AG09309 (cell line): ENCODE measurements around the gene MCTP1.

ENCODE experiments used
- DNase-seq: peaks from one replicate; pipeline ENCODE4 v3.0.0-alpha.2; 2010; ENCODE audit warnings: low read depth
- H3K4me3 ChIP-seq: 2 replicates; pipeline ENCODE4 v1.5.1; 2011; ENCODE audit warnings: mild to moderate bottlenecking, low read depth, low read length, moderate library complexity; ENCODE audit not compliant: control insufficient read depth
- CTCF ChIP-seq: IDR thresholded peaks from 2 replicates; pipeline ENCODE4 v1.5.1; 2011; ENCODE audit warnings: mild to moderate bottlenecking, low read depth, low read length, inconsistent platforms; ENCODE audit not compliant: insufficient read depth, control insufficient read depth; ENCODE audit errors: missing control alignments

The MCTP1 gene

GRCh38 chr5:95057615-95058014 is 227.3 kb downstream of the MCTP1 start:
- H3K4me3 ChIP-seq = no peak overlapping the region
- no peak for DNase-seq
- TF ChIP-seq CTCF = no peak

- DNase-seq = no peak
- TF ChIP-seq CTCF = no peak
- no peak overlapping the region for H3K4me3 ChIP-seq
These were observed 231.6 kb downstream of the MCTP1 start for GRCh38 chr5:95053253-95053652.

GRCh38 chr5:95050708-95051107 is 234.2 kb downstream of the MCTP1 start:
- no peak for TF ChIP-seq CTCF
- no peak for DNase-seq
- H3K4me3 ChIP-seq = no peak overlapping the region

- H3K4me3 ChIP-seq = no peak overlapping the region
- no peak for DNase-seq
- no peak for TF ChIP-seq CTCF
These were observed 236.3 kb downstream of the MCTP1 start for GRCh38 chr5:95048628-95049027.

GRCh38 chr5:95045181-95045965 is 239.5 kb downstream of the MCTP1 start:
- TF ChIP-seq CTCF = no peak
- no peak for DNase-seq
- H3K4me3 ChIP-seq = no peak overlapping the region

GRCh38 chr5:95044096-95044495 is 240.8 kb downstream of the MCTP1 start:
- H3K4me3 ChIP-seq = no peak overlapping the region
- TF ChIP-seq CTCF = no peak
- no peak for DNase-seq

- TF ChIP-seq CTCF = no peak
- H3K4me3 ChIP-seq = no peak overlapping the region
- no peak for DNase-seq
These were observed 241.2 kb downstream of the MCTP1 start for GRCh38 chr5:95043648-95044047.
